Hepatic stellate cell (primary cell): Measurements from ENCODE around the gene KREMEN2.

Experiments used
- DNase-seq: peaks from one replicate; pipeline ENCODE4 v3.0.0; 2011; ENCODE audit warnings: low spot score

The KREMEN2 gene

DNA sequence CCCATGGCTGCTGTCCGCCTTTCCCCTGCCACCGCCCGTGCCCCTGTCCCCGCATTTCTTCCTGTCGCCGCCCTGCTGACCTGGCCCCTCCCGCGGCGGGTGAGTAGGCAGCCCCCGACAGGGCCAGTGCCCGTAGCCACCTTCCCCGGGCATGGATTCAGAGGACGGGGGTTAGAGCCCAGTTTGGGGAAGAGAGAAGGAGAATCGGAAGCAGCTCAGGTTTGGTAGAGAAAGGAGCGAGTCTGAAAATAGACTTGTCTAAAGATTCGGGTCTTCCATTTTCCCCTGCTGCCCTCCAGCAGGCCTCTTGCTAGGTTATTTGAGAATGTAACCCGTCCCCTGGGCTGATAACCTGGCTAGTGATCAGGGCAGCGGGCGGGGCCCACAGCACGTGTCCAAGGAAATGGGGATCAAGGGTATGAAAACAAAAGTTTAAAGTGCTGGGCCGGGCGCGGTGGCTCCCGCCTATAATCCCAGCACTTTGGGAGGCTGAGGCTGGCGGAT, 40.8 kb downstream of the KREMEN2 start:
- DNase-seq = no peak

DNA sequence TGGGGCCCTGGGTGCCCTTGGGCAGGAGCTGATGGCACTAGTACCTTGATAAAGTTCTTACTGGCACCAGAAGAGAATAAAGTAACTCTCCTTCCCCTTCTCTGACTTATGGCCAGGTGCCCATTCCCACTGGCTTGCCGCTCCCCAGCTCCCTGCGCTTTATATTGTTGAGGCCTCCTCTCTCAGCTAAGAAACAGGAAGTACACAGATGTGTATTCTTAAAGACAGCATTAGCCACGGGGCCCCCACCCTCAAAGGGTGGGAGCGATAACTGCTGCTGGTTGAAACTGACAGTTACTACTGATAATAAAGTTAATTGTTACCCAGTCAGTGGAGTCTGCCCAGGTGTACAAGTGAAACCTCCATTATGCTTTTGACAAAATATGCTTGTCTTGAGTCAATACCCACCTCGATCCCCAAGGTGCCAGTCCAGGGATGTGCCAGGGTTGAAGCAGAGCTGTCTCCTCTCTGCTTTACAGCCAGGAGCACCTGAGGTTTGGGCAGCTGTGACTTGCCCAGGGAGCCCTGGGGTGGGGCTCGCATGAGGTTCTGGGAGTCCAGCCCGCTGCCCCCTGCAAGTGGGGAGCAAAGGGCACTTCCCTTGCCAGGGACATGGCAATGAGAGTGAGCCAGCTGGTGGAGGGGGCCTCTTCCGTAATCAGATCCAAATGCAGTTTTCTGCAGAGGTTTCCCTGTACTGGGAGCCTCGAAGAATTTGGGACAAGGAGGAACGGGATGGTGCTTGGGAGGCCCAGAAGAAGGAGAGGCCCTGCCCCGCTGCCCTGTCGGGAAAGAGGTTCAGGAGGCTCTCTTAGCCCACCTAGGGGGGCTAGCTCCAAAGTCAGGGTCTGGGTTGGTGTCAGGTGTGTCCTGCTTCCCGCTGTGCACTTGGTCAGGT, 43.2 kb downstream of the KREMEN2 start:
- no peak for DNase-seq

DNA sequence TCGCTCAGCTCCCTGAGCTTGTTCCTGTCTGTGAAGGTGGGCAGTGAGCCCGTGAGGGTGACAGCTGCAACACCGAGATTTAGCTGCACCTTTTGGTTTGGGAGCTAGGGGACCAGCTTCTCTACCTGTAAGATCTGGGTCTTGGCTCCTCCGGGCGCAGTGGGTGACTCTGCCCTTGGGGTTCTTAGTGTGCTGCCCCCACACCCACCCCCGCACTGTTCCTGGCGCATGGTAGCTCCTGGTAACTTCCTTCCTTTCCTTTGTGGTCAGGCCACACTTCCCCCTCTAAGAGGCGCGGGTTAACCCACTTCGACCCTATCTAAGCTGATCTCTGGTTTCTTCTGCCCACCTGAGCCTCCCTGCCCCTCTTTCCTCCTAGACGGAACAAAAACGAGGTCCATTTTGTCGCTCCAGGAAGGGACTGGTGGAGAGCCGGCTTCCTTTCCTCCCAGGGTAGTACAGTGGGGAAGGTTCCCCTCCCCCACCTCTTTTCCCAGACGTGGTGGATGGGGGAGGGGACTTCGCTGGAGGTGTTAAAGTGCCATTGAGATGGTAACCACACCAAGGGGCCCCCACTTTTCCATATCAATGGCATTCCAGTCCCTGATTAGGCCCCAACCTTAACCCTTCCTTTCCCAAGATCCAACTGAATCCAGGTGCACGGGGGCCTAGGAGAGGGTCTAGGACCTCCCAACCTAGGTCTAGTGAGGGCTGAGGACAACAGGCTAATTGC, 44.0 kb downstream of the KREMEN2 start:
- DNase-seq = no peak

DNA sequence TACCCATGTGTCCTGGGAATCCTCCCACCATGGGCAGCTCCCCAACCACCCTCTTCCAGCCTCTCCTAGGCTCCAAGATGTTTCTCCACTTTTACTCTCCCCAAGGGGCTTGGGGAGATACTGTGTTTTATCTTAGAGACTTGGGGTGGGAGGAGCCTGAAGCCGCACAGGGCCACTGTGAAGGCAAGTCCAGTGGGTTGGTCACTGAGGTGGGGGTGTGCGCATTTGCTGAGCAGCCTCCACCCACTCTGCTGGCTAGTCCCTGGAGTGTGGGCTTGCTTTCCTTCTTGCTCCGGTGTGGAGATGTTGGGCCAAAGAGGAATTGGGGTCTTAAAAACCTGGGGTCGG, 44.6 kb downstream of the KREMEN2 start:
- DNase-seq = no peak

- DNase-seq = no peak
Measured at GRCh38 chr16:3009568-3010390, 45.7 kb downstream of the KREMEN2 start.

- DNase-seq = no peak
Measured at GRCh38 chr16:3010510-3010909, 46.4 kb downstream of the KREMEN2 start.

DNA sequence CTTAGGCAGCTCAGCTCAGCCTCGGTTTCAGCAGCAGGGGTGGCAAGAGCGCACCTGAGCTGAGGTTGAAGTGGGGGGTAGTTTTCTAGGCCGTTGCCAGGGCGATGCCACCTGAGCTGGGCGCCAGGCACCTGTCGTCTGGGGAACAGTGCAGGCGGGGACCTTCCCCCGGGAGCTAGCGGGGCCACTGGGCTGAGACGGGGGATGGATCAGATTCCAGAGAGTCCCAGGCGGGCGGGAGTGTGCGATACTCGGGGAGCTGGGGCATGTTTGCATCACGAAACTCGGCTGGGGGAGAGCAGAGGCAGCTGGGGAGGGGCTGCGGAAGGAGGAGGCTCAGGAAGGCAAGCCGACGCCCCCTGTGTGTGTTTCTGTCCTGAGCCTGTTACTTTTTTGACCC, 48.2 kb downstream of the KREMEN2 start:
- DNase-seq = no peak

DNA sequence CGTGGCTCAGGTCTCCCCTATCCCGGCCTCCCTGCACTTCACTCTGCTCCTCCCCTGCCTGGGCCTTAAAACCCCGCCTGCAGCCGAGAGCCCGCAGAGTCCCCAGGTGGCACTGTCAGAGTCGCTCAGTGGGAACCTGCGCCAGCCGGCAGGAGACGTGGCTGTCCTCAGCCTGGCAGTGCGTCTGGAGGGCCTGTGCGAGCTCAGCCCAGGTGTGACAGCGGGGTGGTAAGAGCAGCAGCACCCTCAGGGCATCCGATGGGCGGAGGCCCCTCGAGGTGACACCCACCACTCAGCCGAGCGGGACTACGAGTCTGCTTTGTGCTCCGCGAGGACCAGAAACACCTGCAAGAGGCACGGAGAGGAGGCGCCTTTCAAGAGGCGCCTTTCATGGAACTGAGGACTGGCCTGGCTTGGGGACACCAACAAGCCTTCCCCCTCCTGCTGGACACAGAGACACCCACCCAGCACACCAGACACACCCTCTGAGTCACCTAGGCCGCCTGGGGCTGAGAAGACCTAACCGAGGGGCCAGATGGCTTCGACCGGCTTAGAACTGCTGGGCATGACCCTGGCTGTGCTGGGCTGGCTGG, 48.8 kb downstream of the KREMEN2 start, which contains the start of gene CLDN9:
TSS of gene CLDN9 (plus strand) at position 96 of the 593 bp plus-strand sequence. CDS start at position 536, 440 bp downstream.
- DNase-seq = no peak

GRCh38 chr16:3013491-3013951, 49.4 kb downstream of the KREMEN2 start:
- no peak for DNase-seq

GRCh38 chr16:3013998-3014690, 50.1 kb downstream of the KREMEN2 start:
- DNase-seq = no peak

- no peak for DNase-seq
Measured at GRCh38 chr16:3014971-3015370, 50.9 kb downstream of the KREMEN2 start.

DNA sequence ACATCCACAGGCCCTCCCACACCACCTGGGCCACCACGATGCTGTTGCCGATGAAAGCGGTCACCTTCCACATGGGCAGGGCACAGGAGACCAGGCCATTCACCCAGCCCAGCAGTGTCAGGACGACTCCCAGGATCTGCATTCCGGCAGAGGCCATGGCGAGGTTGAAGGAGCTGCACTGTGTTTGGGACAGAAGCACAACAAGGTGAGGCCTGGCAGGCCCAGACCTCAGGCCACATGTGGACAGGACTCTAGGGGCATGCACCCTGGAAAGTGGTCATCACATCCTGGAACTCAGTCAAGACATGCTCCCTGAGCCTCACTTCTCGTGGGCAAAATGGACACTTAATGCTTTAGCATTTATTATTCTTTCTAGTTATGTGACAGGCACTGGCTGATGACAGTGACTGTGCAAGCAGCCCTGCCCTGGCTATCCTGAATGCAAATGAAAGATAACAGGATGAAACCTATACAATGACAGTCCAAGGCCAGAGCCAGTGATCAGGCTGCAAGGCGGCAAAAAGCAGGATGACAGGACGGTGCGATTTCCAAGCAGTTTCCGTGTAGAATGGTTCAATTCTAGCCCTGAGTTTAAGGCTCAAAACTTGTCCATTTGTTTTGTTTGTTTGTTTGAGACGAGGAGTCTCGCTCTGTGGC, 51.9 kb downstream of the KREMEN2 start:
- no peak for DNase-seq

- no peak for DNase-seq
Measured at GRCh38 chr16:3017344-3017743, 53.3 kb downstream of the KREMEN2 start.
